HG03139 (cell line): Measurements from ENCODE around the gene TRIM17.
A peak's percentile ranks its signal among the peaks of the same experiment; 100 is the strongest.

Experiments
- ATAC-seq: cut with Tn5 transposase; IDR thresholded peaks from one replicate; pipeline ENCODE4 v1.9.1; 2021; ENCODE audit not compliant: unreplicated experiment

Gene TRIM17

DNA sequence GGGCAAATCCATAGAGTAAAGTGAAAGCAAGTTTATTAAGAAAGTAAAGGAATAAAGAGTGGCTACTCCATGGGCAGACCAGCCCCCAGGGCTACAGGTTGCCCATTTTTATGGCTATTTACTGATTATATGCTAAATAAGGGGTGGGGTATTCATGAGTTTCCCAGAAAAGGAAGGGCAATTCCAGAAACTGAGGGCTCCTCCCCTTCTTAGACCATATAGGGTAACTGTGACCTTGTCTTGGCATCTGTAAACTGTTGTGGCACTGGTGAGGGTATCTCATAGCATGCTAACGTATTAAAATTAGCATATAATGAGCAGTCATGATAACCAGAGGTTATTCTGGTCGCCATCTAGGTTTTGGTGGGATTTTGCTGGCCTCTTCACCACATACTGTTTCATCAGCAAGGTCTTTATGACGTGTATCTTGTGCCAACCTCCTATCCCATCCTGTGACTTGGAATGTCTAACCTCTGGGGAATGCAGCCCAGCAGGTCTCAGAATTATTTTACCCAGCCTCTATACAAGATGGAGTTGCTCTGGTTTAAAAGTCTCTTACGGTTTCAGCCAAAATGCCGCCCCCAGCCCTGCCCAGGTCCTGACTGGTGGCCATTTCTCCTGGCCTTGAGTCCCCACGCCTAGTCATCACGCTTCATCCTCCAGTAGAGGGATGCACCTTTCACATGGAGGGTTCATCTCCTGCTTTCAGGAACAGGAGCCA, 982 bp upstream of the TRIM17 start:
- no peak for ATAC-seq

DNA sequence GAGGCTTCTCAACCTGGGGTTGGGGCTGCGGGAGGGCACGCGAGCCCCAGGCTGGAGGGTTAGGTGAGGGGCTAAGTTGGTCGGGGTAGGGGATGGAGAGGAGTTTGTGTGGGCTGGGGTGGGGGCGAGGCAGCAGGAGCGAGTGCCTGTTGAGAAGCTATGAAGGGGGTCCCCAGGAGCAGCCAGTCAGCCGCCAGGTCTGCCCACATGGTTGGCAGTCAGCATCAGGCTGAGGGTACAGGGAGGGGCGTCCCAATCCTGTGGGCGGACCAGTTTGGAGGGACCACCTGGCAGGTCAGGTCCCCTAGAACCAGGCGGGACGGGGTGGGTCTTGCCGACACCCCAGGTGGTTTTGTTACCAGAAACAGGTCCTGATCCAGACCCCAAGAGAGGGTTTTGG, 400 bp upstream of the TRIM17 start:
- ATAC-seq = no peak

DNA sequence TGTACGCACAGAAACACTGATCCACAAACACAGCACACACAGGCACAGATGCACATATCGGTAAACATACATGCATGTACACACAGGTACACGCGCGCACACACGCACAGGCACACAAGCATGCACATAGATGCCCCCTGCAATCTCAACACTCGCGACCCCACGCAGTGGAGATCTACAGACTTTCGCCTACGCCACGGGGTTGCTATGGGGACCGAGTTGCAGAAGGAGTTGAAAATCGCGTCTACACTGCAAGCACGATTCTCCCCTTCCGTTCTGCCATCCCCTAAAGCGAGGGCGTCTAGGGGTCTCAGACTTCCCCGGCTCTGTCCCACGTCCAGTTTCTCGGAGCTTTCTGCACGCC, 826 bp downstream of the TRIM17 start:
- no peak for ATAC-seq

DNA sequence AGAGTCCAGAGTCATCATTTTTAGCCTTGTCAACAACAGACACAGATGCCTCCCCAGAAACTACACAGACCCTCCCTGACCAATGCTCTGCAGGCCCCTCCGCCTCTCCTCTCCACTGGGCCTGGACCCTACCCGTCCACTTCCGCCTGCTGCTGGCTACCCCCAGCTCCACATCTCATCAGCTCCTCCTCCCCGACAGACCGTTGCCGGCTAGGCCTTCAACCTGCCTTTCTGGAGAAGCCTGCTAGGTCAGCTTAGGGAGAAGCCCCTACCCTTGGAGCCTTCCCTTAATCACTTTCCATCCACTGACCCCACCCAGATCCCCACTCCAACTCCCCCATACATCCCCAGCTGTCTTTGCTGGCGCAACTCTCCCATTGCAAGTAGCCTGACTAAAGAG, 1.4 kb downstream of the TRIM17 start:
- no peak for ATAC-seq

DNA sequence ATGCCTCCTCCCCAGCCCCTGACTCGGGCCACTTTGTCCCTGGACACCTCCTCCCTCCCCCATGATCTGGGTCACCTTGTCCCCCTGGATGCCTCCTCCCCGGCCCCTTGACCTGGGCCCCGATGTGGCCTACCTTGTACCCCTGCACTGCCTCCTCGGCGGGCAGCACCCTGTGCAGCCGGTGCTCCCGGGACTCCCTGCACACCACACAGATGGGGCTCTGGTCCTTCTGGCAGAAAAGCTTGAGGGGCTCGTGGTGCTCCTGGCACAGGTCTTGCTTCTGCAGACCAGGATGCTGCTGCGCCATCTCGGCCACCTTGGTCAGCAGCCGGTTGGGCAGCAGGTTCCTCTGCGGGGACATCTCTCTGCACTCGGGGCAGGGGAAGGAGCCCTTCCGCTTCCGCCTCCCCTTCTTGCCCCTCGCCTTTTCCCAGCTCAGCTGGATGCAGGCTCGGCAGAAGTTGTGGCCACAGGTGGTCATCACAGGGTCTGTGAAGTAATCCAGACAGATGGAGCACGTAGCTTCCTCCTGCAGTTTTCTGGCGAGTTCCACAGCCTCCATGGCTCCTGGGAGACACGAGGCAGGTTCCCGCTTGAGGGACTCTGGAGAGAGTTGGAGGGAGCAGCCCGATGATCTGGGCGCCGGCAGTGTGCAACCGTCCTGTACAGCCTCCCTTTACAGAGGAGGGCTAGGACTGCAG, 2.0 kb downstream of the TRIM17 start:
- ATAC-seq = no peak

DNA sequence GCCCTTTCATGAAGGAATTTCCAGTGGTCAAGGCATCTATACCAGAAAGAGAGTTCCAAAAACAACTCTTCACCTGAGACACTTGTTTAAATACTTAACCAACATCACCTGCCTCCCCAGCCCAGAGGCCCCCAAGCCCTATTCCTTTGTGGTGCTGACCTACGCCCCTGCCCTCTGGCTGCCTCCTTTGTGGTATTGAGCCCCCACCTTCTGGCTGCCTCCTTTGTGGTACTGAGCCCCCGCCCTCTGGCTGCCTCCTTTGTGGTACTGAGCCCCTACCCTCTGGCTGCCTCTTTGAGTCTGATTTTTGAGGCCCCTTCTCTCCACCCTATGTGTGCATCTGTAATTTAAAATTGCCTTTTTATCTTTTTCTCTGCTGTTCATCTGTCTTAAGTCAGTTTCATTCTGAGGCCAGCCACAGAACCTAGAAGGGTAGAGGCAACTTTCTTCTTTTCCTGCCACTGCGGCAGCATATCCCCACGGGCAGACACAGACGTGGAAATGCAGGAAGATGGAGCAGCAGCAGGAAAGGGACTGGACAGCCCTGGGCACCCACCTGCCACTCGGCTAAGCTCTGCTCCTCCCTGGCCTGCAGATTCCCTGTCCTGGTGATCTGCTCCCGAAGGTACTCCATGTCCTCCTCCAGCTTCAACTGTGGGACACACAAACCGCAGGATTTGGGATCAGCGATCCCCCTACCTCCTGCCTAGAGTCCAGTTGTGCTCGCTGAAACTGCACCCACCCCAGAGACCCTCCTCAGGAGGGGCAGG, 3.2 kb downstream of the TRIM17 start:
- ATAC-seq = no peak

DNA sequence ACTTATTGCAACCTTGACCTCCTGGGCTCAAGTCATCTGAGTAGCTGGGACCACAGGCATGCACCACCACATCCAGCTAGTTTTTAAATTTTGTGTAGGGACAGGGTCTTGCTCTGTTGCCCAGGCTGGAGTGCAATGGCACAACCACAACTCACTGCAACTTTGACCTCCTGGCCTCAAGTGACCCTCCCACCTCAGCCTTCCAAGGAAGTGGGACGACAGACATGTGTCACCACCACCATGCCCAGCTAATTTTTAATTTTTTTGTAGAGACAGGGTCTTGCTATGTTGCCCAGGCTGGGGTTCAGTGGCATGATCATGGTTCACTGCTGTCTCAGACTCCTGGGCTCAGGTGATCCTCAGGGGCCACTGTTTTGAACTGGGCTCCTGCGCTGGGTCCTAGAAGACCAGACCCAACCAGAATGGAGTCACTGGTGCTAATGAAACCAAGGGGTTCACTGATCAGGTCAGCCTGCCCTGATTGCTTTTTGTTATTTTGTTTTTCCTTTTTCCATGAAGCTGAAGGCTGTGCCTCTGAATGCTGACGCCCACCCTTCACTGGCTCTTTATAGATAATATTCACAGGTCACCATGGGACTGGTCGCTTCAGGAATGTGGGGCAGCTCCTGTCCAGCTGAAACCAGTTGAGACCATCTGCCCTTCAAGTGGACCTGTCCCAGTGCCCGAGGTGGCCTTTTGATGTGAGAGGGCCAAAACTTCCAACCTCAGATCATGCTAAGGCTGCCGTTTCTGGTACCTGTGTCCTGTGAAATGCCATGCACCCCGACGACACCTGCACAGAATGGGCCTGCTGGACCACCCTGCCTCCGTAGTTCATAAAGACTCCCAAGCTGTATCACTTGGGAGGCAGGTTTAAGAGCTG, 4.9 kb downstream of the TRIM17 start:
- no peak for ATAC-seq

DNA sequence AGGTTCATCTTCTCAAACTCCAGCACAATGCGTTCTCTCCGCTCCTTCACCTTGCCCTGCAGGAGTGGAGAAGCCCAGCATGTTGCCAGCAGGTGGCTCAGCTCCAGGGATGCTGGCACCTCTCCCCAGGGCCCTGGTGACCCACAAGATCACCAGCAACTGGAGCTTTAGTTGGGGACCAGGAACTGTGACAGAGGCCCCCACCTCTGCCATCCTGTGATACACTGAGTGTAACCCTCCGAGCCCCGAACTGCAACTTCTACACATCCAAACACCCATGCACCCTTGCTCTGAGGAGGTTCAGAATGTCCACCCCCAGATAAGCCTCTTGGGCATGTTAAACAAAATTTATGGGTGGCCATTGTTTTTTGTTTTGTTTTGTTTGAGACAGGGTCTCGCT, 5.5 kb downstream of the TRIM17 start:
- ATAC-seq = no peak

DNA sequence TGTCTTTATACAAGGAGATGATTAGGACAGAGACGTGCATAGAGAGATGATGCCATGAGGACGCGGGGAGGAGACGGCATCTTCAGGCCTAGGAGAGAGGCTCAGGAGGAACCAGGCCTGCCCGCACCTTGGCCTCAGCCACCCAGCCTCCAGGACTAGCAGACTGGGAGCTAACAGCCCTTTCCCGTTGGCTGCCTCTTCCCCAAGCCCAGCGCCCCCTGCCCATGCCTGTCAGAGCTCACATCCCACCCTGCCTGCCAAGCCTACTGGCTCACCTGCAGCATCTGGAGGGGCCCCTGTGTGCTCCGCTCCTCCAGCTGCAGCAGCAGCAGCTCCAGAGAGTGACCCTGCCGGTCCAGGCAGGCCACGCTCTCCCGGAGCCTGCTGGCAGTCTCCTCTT, 6.0 kb downstream of the TRIM17 start:
- no peak for ATAC-seq

DNA sequence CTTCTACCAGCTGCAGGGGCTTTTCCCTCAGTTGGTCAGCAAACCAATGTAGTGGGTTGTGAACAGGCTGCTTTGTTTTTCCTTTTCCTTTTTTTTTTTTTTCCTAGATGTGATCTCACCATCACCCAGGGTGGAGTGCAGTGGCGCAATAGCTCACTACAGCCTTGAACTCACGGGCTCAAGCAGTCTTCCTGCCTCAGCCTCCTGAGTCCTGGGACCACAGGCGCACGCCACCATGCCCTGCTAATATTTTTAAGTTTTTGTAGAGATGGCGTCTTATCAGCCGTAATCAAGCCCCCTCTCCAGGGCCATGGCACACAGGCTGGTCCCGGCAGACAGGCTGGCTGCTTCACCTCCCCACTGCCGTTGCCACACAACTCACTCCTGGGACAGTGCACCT, 6.6 kb downstream of the TRIM17 start:
- no peak for ATAC-seq

DNA sequence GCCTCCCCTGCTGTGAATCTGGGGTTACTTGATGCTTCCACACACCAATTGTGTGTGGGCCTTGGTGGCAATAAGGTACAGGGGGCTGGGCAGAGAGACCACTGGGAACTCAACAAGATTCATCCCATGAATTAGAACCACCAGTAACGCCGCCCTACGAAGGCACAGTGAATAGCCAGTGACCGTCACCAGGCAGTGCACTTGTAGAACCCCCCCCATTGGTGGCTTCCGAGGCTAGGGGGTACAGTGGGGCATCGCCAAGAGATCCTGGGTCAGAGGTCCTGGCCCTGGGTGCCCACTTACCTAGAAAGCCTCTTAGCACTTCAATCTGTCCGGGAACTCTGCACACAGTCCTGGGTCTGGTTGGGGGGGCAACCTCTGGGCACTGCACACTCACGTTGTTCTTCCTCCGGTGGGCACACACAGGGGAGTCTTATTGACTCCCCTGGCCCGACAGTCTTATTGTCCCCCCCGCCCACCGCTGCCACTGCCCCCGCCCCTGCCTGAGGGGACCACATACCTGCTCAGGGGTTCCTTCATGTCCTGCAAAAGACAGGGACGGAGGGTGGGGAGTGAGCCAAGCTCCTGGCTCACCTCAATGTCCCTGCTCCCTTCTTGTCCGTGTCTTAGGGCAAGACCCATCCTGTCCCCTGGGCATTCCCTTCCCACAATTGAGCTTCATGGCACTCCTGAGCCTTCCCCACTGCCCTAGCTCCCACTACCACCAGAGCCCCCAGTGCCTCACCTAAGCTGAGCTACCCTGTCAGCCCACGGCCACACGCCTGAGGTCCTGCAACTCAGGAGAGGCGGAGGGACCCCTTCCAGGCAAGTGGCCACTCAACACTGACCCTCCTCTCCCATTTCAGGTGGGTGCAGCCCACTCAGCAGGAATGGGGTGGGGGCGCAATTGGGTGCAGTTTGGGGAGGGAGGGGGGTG, 7.5 kb downstream of the TRIM17 start:
- no peak for ATAC-seq

DNA sequence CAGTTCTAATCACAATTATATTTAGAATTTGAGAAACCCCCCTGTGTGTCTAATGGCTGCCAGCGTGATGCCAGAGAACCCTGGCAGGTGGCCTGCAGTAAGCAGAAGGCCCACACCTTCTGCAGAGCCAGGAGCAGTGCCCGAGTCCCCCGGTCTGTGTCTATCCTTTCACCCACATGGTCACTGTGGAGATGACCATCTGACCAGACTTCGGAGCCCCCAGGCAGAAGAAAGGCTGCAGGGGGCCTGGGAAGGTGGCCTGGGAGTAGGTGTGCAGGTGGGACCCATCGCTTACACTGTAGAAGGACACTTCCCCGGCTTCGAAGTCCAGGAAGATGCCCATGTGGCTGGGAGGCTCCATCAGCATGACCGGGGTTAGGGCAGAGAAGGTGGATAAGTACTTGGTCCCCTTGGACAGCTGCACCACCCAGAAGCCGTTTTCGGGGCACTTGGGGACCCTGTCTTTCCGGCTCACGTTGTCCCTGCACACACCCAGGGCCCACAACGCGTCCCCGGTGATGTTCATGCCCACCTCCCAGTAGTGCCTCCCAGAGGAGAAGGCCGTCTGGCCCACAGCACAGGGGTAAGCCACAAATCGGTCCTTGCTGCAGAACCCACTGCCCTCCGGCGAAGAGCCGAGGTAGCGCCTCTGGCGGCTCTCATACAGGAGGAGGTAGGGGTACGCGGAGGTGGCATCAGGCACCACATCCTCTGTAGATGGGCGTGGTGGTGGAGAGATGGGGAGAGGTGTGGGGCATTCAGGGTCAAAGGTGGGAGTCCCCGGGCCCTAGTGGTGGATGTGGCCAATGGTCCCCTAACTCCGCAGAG, 8.4 kb downstream of the TRIM17 start:
- ATAC-seq = no peak

DNA sequence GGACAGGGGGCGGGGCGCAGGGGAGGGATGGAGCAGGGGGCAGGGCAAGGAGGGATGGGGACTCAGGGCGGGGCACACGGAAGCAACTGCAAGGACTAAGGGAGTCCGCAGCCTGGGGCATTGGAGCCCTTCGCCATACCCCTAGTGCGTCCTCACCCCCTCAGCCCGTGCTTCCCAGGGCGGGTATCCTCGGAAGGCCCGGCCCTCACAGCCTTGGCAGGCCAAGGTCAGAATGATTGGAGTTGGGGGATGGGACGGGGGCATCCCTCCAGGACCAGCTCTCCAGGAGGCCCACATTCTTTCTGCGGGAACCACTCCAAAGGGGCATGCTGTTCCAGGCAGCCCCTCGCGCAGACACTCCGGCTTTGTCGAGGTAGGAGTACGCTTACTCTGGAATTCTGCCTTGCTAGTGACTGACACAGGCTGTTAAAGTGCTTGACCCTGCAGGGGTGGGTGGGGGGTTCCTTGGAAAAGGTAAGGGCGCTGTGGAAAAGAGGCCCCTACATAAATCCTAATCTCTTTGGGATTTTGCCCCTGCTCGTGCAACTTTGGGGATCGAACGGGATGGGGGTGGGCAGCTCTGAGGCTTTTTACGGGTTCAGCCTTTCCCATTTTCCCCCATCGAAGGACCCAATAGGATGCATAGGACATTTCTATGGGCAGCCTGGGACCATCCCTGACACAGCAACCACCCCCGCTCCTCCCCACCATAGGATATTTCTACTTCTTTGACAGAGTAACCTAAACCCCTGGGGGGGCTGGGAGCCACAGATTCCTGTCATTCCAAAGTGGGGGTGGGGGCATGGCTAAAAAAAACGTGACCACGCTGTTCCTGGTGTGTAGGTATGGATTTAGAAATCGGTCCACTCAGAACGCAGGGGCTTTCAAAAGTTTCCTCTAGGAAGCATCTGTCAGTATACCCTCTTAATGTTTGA, 9.3 kb downstream of the TRIM17 start:
- no peak for ATAC-seq

DNA sequence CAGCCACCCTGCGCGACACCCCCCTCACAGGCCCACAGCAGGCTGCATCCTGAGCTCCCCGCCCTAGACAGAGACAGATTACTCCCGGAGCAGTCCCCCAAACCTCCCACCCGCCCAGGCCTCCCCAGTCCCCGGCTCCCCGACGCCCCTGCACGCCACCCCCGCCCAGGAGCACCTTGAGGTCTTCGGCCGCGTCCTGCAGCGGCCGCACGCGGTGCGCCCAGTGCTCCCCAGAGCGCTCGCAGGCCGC, 10.8 kb downstream of the TRIM17 start:
- peak; percentile 20 for ATAC-seq

DNA sequence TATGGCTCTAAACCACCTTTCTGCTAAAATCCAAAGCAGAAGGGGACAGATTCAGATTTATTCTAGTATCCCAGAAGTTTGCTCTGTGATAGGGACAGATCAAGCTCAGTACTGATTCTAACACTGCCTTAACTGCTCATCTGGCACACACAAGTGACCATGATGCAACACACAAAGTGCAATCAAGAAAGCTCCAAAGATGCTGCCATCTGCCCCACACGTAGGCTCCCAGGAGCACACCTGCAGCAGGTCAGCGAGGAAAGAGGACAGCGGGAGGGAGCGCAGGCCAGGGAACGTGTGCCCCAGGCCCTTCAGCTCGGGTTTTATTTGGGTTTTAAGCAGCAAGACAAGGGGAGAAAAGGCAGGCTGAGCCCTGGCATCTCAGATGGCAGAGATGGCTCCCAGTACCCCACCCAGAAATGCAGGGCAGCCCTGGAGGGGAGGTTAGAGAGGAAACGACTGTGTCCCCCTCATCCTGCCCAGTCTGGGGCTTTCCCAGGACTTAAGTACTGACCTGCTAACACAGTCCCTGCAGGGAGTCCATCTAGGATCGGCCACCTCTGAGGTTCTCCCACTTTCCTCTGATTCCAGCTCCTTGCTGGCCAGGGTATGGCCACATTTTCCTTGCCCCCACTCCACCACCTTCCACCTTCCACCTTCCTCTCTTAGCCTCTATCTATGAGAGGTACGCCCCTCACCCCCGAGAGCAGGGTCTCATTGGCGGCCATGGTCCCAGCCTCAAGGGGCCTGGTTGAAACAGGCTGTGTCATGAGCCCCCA, 11.3 kb downstream of the TRIM17 start:
- no peak for ATAC-seq

DNA sequence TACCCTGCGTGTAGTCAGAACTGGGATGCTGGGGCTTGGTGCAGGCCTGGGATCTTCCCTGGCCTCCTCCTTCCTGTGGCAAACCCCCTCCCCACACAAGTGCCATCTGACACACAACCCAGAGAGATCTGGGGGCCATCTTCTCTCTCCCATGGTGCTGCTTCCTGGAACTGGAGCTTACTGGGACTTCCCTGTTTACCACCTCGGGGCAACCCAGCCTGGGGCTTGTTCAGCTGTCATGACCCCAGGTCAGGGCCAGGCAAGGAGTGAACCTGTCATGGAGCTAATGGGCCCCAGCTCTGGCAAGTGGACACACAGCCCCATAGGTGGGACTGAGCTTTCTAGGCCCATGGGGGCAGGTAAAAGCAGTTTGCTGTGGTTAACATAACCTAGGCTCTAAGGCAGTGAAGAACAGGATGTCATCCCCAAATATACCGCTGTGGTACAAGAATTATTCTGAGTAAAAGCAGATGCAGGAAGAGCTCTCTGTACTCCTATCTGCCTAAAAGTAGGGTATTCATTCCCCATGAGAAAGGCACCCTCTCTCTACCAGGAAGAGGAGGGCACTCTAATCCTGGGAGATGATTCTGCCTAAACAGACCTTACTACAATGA, 12.4 kb downstream of the TRIM17 start:
- no peak for ATAC-seq

DNA sequence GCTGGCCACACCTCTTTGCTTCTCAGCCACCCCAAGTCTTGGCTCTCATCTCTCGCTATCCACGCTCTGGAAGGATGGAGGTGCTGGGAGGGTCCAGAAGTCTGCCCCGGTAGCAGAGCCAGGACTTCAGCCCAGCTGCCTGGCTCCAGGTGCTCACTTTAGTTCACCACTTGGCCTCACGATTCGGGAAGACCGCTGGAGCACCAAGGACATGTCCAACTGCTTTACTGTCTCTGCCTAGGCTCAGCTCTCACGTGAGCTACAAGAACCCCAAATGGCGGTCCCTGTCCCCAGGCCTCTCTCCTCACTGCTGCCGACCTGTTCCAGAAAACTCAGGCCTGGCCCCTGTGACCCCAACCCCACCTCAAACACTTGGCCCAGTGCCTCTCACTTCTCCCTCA, 13.4 kb downstream of the TRIM17 start:
- ATAC-seq = no peak
